ENCODE measurements around the gene BRD3.

The BRD3 gene

DNA sequence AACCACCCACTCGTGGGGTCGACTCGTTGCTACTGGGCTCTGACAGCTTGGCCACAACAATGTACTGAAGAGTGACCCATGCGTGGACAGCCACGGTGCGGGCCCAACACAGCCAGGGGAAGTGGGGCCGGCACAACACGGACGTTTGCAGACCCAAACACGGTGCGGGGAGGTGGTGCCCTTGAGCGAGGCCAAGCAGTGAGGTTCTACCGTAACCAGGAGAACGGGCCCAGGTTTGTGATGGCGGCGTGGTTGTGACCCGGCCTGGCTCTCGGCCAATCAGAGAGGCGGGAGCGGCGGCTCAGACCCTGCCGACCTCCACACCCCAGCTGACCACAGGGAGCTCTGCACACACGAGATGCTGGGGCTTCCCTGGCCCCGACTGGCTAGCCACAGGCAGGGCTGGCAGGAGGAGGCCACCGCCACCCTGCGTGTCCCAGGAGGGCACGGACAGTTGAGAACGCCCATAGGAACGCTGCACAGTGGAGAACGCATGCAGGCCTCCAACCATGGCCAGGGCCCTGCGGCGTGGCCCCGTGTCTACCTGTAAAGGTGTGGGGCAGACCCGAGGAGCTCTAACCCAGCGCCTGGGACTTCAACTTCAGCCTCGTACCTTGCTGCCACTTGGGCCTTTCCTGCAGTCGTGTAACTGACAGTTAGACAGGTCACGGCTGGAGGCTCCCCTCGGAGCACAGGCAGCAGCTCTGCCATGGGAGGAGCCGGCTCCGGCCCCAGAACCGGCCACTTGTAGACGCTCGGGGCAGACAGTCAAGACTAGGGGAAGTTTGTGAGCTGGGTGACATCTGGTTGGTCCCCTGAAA, 13.7 kb downstream of the BRD3 start:
- no peak for DNase-seq

DNA sequence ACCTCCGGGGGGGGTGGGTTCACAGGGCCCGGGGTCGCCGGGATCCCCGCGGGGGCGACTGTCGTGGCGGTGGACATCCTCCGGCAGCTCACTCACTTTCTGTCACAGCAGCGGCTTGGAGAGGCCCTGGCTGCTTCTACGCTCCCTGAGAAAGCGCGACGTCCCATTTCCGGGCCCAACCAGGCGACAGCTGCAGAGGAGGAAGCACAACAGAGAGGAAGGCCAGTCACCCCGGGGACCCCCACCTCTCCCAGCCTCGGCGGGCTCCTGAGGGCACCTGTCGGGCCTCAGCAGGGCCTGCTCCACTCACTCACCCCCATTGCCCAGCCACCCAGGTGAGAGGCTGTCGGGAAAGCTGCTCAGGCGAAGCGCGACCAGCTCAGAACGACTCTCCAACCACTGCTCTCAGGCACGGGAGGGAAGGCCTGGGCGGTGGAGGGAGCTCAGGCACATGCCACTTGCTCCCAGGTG, 14.4 kb downstream of the BRD3 start:
- DNase-seq = no peak

DNA sequence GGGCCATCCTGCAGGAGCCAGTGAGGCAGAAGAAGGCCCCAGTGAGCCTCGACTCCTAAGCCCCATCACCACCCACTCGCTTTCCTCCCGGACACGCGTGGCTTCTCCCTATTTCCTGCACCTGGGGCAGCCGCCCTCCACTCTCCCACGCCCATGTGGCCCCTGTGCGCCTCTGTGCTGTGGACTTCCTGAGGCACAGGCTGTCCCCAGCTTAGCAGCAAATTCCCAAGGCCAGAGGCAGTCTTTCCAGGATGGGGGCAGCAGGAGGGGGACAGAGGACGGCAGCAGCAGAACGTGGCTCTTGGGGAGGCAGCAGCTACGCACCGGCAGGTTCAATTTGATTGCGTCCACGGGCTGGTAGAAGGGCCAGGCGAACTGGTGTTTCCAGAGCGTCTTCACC, 14.9 kb downstream of the BRD3 start:
- DNase-seq = no peak

DNA sequence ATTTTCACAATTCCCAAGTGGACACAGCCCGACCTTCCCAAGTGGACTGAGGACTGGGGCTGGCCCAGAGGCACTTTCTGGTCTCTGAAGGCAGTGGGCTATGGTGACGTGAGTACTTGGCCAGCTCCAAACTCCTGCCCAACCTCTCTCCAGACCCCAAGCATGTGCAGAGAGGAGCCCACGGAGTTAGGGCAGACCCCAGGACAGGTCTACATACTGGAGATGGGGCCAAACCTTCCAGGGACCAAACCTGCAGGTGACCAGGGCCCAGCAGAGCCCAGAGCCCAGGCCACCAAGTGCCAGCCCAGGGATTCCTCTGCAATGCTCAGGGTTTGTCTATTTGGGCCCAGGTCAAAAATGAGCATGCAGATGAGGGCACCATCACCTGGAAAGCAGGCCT, 15.3 kb downstream of the BRD3 start:
- DNase-seq = no peak

DNA sequence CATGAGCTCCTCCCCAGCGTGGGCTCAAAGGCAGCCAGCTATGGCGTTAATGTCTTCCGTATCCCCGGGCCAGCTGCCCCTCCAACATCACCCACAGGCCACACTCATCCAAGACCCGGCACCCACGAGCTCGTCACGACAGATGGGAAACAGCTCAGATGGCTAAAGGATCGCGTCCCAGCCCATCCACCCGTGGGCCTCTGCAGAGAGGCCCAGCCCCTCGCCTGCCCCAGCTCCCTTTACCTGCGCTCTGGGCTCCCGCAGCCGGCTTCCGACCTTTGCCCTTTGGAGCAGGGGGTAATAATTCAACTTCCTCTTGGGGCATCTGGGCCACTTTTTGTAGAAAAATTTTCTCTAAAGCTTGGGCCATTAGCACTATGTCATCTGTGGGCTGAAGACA, 16.5 kb downstream of the BRD3 start:
- no peak for DNase-seq

DNA sequence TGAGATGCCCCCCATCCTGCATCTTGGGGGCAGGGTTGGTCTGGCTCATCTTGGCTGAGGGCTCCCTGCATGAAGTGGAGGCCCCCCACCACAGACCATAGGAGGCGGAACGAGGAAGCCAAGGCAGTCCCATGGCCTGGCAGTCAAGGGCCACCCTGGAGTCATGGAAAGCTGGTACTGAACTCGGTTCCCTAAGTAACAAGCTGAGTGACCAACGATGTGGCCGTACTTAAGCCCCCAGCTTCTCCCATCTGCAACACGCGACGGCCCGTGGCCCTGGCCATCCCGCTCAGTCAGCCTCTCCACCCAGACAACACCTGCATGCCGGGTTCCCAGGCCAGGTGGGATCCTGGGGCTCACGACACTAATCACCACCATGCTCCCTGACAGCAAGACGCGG, 17.1 kb downstream of the BRD3 start:
- DNase-seq = no peak

DNA sequence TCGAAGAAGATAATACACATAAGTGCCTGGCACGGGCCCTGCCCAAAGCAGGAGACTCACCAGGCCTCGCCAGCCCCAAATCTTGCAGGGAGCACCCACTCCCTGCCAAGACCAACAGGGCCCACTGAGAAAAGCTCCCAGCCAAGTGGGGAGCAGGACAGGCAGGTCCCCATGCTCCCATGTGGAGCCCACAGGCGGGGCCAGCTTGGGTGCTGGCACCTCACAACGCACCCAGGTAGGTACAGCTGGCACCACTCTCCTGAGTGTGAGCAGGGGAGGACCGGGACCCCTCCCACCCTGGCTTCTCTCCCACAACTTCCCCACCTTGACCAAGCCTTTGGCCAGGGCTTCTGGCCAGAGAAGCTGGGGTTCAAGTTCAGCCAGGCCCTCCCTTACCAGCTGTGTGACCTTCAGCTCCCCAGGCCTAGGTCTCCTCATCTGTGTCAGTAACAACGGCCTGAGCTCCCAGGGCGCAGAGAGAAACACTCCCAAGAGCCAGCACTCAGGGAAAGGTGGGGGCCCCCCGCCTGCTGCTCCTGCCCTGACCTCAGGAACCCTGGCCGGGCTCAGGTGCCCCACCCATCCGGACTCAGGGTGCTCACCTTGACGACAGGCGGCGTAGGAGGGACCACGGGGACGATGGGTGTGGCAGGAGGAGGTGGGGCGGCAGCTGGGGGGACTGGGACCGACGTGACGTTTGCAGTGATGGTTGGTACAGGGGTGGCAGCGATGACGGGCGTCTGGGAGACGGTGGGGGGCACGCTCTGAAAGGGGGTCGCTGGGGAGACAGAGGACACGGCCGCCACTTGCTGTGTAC, 17.8 kb downstream of the BRD3 start:
- DNase-seq = no peak

DNA sequence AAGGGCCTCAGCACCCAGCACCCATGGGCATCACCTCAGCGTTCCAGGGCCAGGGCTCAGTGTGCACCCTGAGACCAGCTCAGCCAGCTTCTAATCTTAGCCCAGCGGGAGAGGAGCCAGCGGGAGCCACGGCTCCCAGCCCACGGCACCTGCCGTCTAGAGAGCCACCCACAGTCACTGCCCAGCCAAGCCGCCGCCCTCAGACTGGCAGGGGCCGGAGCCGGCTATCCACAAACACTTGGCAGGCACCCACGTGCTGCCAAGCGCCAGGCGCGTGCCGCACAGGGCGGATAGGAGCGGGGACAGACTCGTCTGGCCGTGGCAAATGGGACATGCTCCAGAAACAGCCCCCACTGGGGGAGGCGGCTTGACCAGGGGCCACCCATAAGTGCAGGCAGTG, 18.6 kb downstream of the BRD3 start:
- no peak for DNase-seq

DNA sequence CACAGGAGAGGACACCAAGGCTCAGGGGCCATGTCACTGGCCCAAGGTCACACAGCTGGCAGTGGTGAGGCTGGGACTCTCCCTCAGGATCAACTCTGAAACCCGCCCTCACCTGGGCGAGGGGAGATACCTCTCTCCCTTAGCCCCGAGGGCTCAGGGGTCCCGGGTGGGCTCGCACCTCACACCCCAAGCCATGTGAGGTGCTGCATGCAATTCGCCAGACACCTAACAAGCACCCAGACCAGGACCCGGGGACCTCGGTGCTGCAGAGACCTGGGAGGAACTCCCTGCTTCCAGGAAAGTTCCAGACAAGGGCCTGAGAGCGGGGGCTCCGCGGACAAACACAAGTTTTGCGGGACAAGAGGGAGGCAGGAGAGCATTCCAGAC, 19.3 kb downstream of the BRD3 start:
- DNase-seq = no peak

DNA sequence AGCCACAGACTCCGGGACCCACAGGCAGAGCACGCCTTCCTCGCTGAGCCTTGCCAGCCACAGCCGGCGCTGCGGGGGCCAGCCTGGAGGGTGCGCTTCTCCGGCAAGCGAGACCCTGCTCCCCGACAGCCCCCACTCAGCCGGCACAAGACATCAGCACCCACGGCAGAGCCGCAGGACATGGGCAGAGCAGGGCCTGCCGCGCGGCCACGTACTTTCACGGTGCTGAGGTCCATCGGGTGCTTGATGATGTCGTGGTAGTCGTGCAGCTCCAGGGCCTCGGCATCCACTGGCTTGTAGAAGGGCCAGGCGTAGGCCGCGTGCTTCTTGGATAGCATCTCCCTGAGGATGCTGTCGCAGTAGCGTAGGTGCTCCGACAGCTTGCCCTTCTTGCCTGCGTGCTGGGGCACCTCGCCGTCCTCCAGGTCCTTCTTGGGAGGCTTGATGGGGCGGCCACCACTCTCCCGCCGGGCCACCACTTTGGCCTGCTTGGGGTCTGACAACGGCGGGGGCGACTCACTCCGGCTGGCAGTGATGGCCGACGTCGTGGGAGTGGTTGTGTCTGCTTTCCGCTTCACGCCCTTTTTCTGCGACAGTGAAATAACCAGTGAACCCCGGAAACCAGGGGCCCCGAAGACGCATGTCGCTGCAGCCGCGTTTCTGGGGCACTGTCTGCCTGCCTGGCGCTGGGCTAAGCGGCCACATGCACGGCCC, 19.8 kb downstream of the BRD3 start:
- no peak for DNase-seq

DNA sequence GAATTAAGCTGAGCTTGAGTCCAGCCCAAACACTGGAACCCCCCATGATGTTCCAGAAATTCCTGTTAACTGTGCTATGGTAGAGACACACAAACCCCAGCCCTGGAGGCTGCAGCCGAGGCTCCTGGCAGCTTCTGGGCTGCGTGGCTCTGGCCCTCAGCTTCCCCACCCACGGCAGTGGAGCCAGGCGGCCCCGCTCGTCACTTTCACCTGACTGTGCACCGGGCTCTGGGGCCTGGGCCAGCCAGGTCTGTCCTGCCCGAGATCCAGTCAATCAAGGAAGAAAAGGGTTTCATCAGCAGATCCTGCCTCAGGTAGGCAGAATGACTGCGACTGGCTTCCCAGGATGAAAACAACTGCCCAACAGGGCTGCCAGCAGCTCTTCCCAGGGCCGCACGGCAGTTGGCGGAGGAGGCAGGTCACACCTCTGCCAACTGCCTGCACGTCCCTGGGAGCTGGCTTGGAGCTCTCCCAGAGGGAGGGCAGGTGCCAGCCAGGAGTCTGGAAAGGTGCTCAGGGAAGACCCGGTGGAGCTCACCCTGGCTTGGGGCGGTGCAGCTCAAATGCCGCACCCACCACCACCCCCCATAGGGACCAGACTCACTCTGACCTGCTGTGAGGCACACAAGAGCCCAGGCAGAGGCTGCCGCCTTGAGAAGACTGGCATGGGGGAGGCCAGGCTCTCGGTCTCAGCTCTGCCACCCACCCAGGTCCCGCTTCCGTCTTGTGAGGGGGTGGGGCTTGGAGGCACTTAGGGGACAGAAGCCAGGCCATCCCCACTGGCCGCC, 20.7 kb downstream of the BRD3 start:
- no peak for DNase-seq

DNA sequence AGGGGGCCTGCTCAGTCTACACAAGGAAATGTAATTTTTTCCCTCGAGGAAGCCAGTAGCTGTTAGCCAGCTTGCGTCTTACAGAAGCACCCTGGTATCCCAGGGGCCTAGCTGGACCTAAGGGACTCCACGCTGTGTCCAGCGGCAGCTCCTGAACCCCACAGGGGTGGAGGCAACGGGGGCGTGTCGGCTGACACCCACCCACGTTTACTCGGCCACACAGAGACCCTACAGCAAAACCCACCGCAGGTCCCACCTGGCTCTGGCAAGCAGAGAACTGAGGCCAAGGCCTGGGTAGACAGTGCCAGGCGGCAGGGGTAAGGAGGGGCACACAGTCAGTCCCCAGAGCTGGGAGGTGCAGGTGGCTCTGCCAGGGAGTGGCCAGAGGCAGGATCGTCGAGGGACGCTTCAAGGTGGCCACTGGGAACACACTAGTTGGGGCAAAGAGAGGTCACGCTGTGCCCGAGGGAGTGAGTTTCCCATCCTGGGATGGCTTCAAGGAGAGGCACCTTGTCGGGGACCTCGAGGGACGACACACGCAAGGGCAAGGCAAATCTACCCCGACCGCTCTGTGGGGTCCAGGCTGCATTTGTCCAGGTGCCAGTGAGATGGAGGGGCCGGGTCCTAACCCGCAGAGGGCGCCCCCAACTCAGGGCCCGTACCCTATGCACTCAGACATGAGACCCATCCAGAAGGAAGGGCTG, 21.8 kb downstream of the BRD3 start:
- DNase-seq = no peak

DNA sequence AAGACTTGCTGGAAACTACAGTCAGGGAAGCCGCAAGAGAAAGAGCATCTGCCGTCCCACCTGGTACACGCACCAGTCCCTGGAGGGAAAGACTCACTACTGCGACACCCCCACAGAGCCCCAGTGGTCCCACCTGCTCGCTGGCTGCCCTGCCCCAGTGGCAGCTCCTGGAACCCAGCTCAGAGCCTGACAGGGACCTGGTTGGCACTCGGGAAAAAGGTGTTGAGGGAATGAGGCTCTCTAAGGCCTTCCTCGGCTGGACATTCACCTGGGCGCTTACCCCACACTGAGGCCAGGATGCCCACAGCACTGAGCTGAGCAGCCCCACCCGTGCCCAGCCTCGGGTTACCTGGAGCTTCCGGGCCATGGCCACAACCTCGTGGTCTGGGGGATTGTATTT, 22.9 kb downstream of the BRD3 start:
- DNase-seq = no peak

DNA sequence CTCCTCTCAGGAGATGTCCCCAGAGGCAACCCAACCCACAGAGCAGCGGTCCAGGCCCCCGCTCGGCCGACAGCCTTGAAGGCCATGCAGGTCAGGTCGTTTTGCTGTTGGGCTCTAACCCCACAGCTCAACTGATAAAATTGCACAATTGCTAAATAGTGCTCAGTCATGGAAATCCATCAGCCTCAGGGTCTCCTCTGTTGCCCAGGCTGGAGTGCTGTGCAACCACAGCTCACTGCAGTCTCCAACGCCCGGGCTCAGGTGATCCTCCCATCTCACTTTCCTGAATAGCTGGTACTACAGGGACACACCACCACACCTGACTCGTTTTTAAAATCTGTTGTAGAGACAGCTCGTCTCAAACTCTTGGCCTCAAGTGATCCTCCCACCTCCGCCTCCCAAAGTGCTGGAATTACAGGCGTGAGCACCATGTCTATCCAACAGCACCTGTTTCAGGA, 24.3 kb downstream of the BRD3 start:
- DNase-seq = no peak

DNA sequence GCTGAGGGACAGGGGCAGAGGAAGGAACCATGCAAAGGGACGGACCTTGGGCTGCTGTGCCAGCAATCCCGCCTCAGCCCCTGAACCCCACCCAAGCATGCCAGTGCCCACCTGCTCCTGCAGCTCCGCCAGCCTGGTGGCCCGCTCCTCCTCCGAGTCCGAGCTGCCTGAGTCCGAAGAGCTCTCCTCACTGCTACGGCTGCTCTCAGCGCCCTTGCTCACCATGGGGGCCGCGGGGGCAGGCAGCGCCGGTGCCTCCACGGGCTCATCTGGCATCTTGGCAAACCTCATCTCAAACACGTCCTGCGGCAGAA, 26.2 kb downstream of the BRD3 start:
- DNase-seq = no peak

DNA sequence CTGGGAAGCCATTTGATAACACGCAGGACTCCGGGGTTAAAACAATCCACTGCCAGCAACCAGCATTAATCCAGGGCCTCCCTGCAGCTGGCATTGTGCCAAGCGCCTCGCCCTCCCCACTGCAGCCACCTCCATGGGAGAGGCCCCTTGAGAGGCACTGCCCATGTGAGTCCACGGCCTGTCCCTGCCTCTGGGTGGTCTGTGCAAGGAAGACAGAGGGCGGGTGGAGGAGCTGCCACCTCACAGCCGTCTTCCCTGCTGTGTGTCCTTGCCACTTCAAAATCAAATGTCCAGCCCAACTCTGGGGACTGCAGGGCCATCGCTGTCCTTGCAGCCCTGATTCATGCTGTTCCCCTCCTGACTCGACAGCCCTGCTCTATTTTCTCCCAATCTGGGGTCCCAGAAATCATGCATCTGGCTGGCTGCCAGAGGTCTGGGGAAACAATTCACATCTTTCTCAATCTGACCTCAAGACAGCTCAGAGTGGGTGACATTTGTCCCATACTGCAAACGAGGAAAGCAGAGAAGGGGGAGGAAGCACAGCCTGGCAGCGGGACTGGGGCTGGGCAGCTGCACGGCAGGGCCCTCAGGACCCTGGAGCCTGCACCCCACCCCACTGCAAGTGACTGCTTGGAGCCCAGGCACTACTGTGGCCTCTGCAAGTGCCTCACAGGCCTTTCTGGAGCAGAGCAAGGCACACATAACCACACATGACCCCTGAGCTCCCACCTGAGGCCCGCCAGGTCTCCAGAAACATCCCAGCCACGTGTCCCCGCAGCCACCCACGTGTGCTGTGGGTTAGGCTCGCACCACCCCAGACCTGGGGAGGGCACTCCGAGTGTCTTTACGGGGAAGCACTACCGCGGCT, 26.8 kb downstream of the BRD3 start:
- no peak for DNase-seq

DNA sequence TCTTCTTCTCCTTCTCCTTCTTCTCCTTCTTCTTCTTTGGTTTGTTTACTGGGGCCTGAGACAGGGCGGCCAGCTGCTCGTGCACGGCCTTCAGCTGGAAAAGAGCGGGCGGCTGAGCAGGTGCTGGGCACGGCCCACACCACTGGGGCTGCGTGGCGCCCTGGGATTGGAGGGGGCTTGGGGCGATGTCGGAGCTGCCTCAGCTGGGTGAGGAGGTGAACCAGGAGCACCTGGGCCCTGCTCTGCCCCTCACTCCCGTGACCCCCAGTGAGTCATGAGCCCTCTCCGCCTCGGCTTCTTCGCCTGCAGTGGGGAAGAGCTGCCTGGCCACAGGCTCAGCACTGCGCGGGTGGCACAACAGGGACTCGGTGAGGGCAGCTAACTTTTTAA, 27.7 kb downstream of the BRD3 start:
- no peak for DNase-seq

DNA sequence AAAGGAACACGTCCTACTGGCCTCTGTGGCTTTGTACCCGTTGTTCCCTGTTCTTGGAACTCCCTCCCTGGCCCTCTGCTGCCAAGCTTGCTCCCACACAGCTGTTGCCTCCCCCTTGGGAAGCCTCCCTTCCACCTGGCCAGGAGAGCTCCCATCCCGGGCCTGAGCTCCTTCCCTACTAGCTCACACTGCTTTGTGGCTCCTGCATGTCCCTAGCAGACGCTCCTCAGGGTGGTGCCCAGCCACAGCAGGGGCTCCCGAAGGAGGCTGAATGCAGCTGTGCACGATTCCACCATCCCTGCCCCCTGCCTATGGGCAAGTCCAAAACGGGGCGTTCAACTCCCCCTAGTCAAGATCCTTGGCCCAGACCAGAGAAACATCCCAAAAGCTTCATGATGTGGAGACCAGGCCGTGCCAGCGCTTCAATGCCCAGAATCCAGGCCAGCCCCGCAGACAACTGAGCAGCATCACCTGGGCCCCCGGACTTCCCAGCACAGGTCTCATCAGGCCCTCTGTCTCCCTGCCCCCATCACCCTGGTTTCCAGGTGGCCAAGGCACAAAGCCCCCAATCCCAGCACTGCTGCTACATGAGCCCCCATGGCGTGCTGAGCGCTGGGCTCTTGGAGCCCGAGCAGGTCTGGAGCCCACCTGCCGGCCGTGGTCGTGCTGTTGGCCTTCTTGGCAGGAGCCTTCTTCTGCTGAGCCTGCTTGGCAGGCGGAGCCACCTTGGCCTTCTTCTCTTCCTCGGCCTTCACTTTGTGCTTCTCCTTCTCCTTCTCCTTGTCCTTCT, 28.2 kb downstream of the BRD3 start:
- DNase-seq = no peak

DNA sequence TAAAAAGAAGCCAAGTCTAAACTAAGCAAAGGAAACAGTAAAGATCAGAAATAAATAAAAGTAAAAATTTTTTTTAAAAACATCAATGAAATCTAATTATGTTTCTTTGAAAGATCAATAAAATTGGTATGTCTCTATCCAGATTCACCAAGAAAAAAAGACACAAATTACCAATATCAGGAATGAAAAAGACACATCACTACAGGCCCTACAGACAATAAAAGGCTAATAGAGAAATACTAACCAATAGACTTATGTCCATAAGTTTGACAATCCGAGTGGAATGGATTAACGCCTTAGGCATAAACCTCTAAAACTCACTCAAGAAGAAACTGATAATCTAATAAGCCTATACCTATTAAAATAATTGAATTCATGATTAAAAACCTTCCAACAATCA, 30.2 kb downstream of the BRD3 start:
- no peak for DNase-seq

DNA sequence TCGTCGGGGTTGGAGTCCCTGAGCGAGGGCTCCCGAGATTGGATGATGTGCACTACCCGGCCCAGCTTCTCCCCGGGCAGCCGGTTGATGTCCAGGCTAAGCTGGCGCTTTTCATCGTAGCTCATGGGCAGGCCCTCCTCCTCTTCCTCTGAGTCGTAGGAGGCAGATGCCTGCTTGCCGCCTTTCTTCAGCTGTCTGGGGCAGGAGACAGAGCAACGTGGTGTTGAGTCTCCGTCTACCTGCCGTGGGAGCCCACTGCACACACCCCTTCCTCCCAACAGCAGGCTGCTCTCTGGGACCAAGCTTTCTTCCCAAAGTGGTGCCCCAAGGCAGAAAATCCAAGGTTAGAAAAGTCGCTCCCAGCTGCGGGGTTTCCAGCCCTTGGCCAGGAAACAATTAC, 31.7 kb downstream of the BRD3 start:
- no peak for DNase-seq

All from activated CD4-positive, CD25-positive, alpha-beta regulatory T cell (primary cell).